SK-N-SH treated with all-trans-retinoic acid at 6 μM for 48 hours (cell line): ENCODE data around the gene RPP40.

Source experiments
- BACH2 ChIP-seq: fragments of 250-450 bp; sonication (Bioruptor Pico); IDR thresholded peaks from 2 replicates; pipeline ENCODE4 v1.9.0; 2021; ENCODE audit warnings: mild to moderate bottlenecking, borderline replicate concordance
- CREB5 ChIP-seq: fragments of 250-450 bp; sonication (Bioruptor Pico); IDR thresholded peaks from 2 replicates; pipeline ENCODE4 v1.5.1; 2020; ENCODE audit warnings: low read depth, mild to moderate bottlenecking, moderate library complexity
- CSDC2 ChIP-seq: fragments of 250-450 bp; sonication (Bioruptor Pico); IDR thresholded peaks from 2 replicates; pipeline ENCODE4 v1.5.0; 2020; ENCODE audit warnings: mild to moderate bottlenecking, moderate library complexity
- CSRNP3 ChIP-seq: fragments of 250-450 bp; sonication (Bioruptor Pico); IDR thresholded peaks from 2 replicates; pipeline ENCODE4 v1.5.1; 2021; ENCODE audit warnings: mild to moderate bottlenecking, moderate library complexity
- ESRRG ChIP-seq: fragments of 250-450 bp; sonication (Bioruptor Pico); IDR thresholded peaks from 2 replicates; pipeline ENCODE4 v1.6.1; 2021; ENCODE audit warnings: mild to moderate bottlenecking
- OSR1 ChIP-seq: fragments of 250-450 bp; sonication (Bioruptor Pico); IDR thresholded peaks from 2 replicates; pipeline ENCODE4 v1.8.0; 2022; ENCODE audit warnings: moderate library complexity, mild to moderate bottlenecking, inconsistent platforms
- PATZ1 ChIP-seq: fragments of 250-450 bp; sonication (Bioruptor Pico); IDR thresholded peaks from 2 replicates; pipeline ENCODE4 v1.8.0; 2020; ENCODE audit warnings: mild to moderate bottlenecking, moderate library complexity, borderline replicate concordance
- POU6F1 ChIP-seq: fragments of 250-450 bp; sonication (Bioruptor Pico); IDR thresholded peaks from 2 replicates; pipeline ENCODE4 v1.8.0; 2021; ENCODE audit warnings: low read depth, mild to moderate bottlenecking, moderate library complexity, borderline replicate concordance
- ZFP3 ChIP-seq: fragments of 250-450 bp; sonication (Bioruptor Pico); IDR thresholded peaks from 2 replicates; pipeline ENCODE4 v1.5.0; 2020; ENCODE audit warnings: mild to moderate bottlenecking, moderate library complexity
- ZFP30 ChIP-seq: fragments of 450-650 bp; formaldehyde crosslinking; IDR thresholded peaks from 2 replicates; pipeline ENCODE4 v1.5.0; 2022; ENCODE audit warnings: mild to moderate bottlenecking, moderate library complexity
- ZNF70 ChIP-seq: fragments of 450-650 bp; formaldehyde crosslinking; IDR thresholded peaks from 2 replicates; pipeline ENCODE4 v1.5.0; 2020; ENCODE audit warnings: mild to moderate bottlenecking, moderate library complexity

GRCh38 chr6:5051394-5051793 is 47.6 kb upstream of the RPP40 start:
- TF ChIP-seq CSRNP3 (no peak), ZFP30 (no peak), CREB5 (no peak), ZNF70 (CRISPR knock-in tag) (no peak), BACH2 (CRISPR knock-in tag) (no peak), PATZ1 (CRISPR knock-in tag) (no peak), ESRRG (no peak), OSR1 (CRISPR knock-in tag) (no peak), POU6F1 (CRISPR knock-in tag) (no peak), CSDC2 (CRISPR knock-in tag) (no peak), ZFP3 (no peak)
